ENCODE measurements around the gene RIN3.

Gene RIN3

GRCh38 chr14:92495027-92495426 is 18.6 kb upstream of the RIN3 start:
- TF ChIP-seq CTCF (IDR thresholded peaks at IDR 0.05): no peak

GRCh38 chr14:92496191-92496857 is 17.3 kb upstream of the RIN3 start:
- no peak for TF ChIP-seq CTCF (IDR thresholded peaks at IDR 0.05)

- TF ChIP-seq CTCF (IDR thresholded peaks at IDR 0.05): no peak
These were observed 16.2 kb upstream of the RIN3 start for GRCh38 chr14:92497391-92497790.

GRCh38 chr14:92499234-92499633 is 14.3 kb upstream of the RIN3 start:
- TF ChIP-seq CTCF (IDR thresholded peaks at IDR 0.05): no peak

- TF ChIP-seq CTCF (IDR thresholded peaks at IDR 0.05): no peak
These were observed 13.1 kb upstream of the RIN3 start for GRCh38 chr14:92500491-92500941.

GRCh38 chr14:92501891-92502351 is 11.7 kb upstream of the RIN3 start:
- TF ChIP-seq CTCF (IDR thresholded peaks at IDR 0.05): no peak

GRCh38 chr14:92502541-92503286 is 10.9 kb upstream of the RIN3 start:
- TF ChIP-seq CTCF (IDR thresholded peaks at IDR 0.05): no peak

All from LNCAP (cell line).